Neural cell (in vitro differentiated cells): ENCODE measurements around the gene GRIP1. TPM values are rescaled to one million over a fixed set of nuclear protein-coding genes. Genes with fewer than 3 reads are reported as not detected.

Experiments used
- H2AFZ ChIP-seq: fragments of 200-600, 300-800 bp; sonication (generic), shearing (Covaris generic); 2 replicates; pipeline ENCODE4 v1.6.0; 2014; ENCODE audit warnings: low read depth, mild to moderate bottlenecking, antibody characterized with exemption, low read length, moderate library complexity
- H3F3A ChIP-seq: fragments of 200-600 bp; shearing (Covaris generic); 2 replicates; pipeline ENCODE4 v1.6.1; 2016; ENCODE audit warnings: mild to moderate bottlenecking, moderate library complexity, mixed read lengths, antibody characterized with exemption, low read length; ENCODE audit not compliant: insufficient read depth, poor library complexity, severe bottlenecking
- H3K27ac ChIP-seq: fragments of 200-600, 300-800 bp; sonication (generic), shearing (Covaris generic); 2 replicates; pipeline ENCODE4 v1.5.1; 2014; ENCODE audit warnings: mild to moderate bottlenecking, low read length, moderate library complexity
- H3K27me3 ChIP-seq: fragments of 300-800, 200-600 bp; sonication (generic), shearing (Covaris generic); 2 replicates; pipeline ENCODE4 v1.6.0; 2014; ENCODE audit warnings: mild to moderate bottlenecking, low read depth, low read length, moderate library complexity; ENCODE audit not compliant: insufficient read depth
- H3K36me3 ChIP-seq: fragments of 300-800, 200-600 bp; sonication (generic), shearing (Covaris generic); 2 replicates; pipeline ENCODE4 v1.5.1; 2014; ENCODE audit warnings: mild to moderate bottlenecking, antibody characterized with exemption, low read length, moderate library complexity; ENCODE audit not compliant: insufficient read depth
- H3K4me2 ChIP-seq: fragments of 300-800, 200-600 bp; sonication (generic), shearing (Covaris generic); 2 replicates; pipeline ENCODE4 v1.6.0; 2014; ENCODE audit warnings: mild to moderate bottlenecking, low read length
- H3K4me3 ChIP-seq: fragments of 300-800, 200-600 bp; sonication (generic), shearing (Covaris generic); 2 replicates; pipeline ENCODE4 v1.5.1; 2014; ENCODE audit warnings: mild to moderate bottlenecking, low read length, moderate library complexity
- H3K79me2 ChIP-seq: fragments of 200-600 bp; shearing (Covaris generic); replicated peaks from 2 replicates; pipeline ENCODE4 v1.6.0; 2014; ENCODE audit warnings: mild to moderate bottlenecking, low read length, moderate library complexity; ENCODE audit not compliant: insufficient read depth
- H3K9ac ChIP-seq: fragments of 300-800, 200-600 bp; sonication (generic), shearing (Covaris generic); 2 replicates; pipeline ENCODE4 v1.6.1; 2016; ENCODE audit warnings: mild to moderate bottlenecking, low read length, mixed read lengths
- H3K9me2 ChIP-seq: fragments of 200-600 bp; shearing (Covaris generic); 2 replicates; pipeline ENCODE4 v1.6.1; 2016; ENCODE audit warnings: mild to moderate bottlenecking, low read length, mixed read lengths; ENCODE audit not compliant: insufficient read depth
- H3K9me3 ChIP-seq: fragments of 200-600, 300-800 bp; sonication (generic), shearing (Covaris generic); 2 replicates; pipeline ENCODE4 v1.6.1; 2016; ENCODE audit warnings: mild to moderate bottlenecking, mixed run types, low read length, moderate library complexity, mixed read lengths
- H4K20me1 ChIP-seq: fragments of 200-600 bp; shearing (Covaris generic); 2 replicates; pipeline ENCODE4 v1.6.1; 2016; ENCODE audit warnings: mild to moderate bottlenecking, mixed run types; ENCODE audit not compliant: insufficient read depth
- CTCF ChIP-seq: fragments of 450-650 bp; IDR thresholded peaks from 2 replicates; pipeline ENCODE4 v1.5.1; 2014; ENCODE audit warnings: antibody characterized with exemption, mild to moderate bottlenecking, moderate library complexity; ENCODE audit not compliant: poor library complexity, severe bottlenecking
- EP300 ChIP-seq: fragments of 450-650 bp; conservative IDR thresholded peaks from 2 replicates; pipeline ENCODE4 v1.6.1; 2014; ENCODE audit warnings: antibody characterized with exemption, mild to moderate bottlenecking, moderate library complexity; ENCODE audit not compliant: poor library complexity, severe bottlenecking
- EZH2 ChIP-seq: fragments of 200-600, 300-800 bp; shearing (Covaris generic), sonication (generic); IDR thresholded peaks from 2 replicates; pipeline ENCODE4 v1.6.1; 2014; ENCODE audit warnings: antibody characterized with exemption, low read length, borderline replicate concordance, mild to moderate bottlenecking; ENCODE audit not compliant: insufficient read depth, poor library complexity, severe bottlenecking
- MXI1 ChIP-seq: fragments of 450-650 bp; conservative IDR thresholded peaks from 2 replicates; pipeline ENCODE4 v1.6.1; 2014; ENCODE audit warnings: antibody characterized with exemption, mild to moderate bottlenecking; ENCODE audit not compliant: poor library complexity, severe bottlenecking
- POLR2AphosphoS5 ChIP-seq: IDR thresholded peaks from 2 replicates; pipeline ENCODE4 v1.6.1; 2012
- RAD21 ChIP-seq: fragments of 450-650 bp; conservative IDR thresholded peaks from 2 replicates; pipeline ENCODE4 v1.6.1; 2014; ENCODE audit warnings: antibody characterized with exemption, mild to moderate bottlenecking, moderate library complexity
- REST ChIP-seq: IDR thresholded peaks from 2 replicates; pipeline ENCODE4 v1.6.1; 2012; ENCODE audit warnings: borderline replicate concordance
- SMC3 ChIP-seq: fragments of 450-650 bp; conservative IDR thresholded peaks from 2 replicates; pipeline ENCODE4 v1.6.1; 2014; ENCODE audit warnings: antibody characterized with exemption, mild to moderate bottlenecking, moderate library complexity; ENCODE audit not compliant: poor library complexity
- TAF1 ChIP-seq: IDR thresholded peaks from 2 replicates; pipeline ENCODE4 v1.6.1; 2012; ENCODE audit warnings: low read depth
- polyA plus RNA-seq: library from polyadenylated mRNA; depleted of rRNA; stranded (reverse); fragments of >200 nt; gene quantifications from 2 replicates; pipeline ENCODE4 v1.2.3, GENCODE V29; 2014

GRIP1 gene
- polyA plus RNA-seq, 1 donor from 2014 or later = 41.1 TPM

- H3K79me2 ChIP-seq = no peaks in the 10 kb centered on the region
Measured at GRCh38 chr12:66653796-66654195, 25.1 kb downstream of the GRIP1 start.

DNA sequence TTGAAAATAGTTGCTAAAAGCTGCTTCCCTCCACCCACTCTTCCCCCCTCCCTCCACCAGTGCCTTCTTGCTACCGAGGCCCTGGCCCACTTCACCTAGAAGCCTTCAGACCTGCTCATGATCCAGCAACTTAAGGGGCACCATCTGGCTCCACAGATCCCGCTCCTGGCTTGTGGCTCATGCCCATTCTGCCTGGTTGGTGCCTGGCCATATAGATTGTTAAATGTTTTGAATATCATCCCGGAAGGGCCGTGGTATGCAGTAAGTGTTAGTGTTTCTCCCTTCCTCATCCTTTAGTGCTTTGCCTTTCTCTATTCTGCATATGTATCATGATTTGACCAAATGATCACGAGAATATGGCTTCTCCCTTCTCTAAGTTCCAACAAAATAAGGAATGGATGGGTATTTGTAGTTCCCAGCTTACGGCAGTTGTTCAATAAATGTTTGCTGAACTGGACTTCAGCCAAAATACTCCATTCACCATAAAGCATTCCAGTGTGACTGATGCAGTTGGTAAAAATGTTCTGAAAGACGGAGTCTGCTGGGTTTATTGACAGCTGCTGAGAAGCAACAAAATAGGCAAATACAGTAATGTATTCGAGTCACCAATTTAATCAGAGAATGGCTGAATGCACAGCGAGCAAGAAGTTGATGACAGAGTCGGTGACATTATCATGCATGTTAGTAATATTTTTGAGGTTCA lies 30.7 kb downstream of the GRIP1 start:
- H3K4me2 ChIP-seq = no peak overlapping the region
- H3K27me3 ChIP-seq = no peaks in the 10 kb centered on the region
- H3F3A ChIP-seq = no peaks in the 10 kb centered on the region
- H2AFZ ChIP-seq = no peak overlapping the region
- H3K79me2 ChIP-seq = peaks cover 3% of the 10 kb centered on the region
- no peaks in the 10 kb centered on the region for H4K20me1 ChIP-seq
- no peaks in the 10 kb centered on the region for H3K9me2 ChIP-seq
- H3K9me3 ChIP-seq = no peaks in the 10 kb centered on the region
- H3K4me3 ChIP-seq = no peak overlapping the region
- no peaks in the 10 kb centered on the region for H3K36me3 ChIP-seq
- H3K27ac ChIP-seq = no peak overlapping the region
- H3K9ac ChIP-seq = no peak overlapping the region
- TF ChIP-seq POLR2AphosphoS5 (no peak), MXI1 (no peak), REST (no peak), RAD21 (no peak), EP300 (no peak)

More at GRCh38 chr12:66653796-66654195, 25.1 kb downstream of the GRIP1 start:
- no peak for TF ChIP-seq REST
- no peak for TF ChIP-seq EZH2
- TF ChIP-seq EP300 = no peak
- TF ChIP-seq RAD21 = no peak
- no peak for TF ChIP-seq MXI1
- TF ChIP-seq SMC3 = no peak
- no peak for TF ChIP-seq CTCF
- no peak for TF ChIP-seq POLR2AphosphoS5
- TF ChIP-seq TAF1 = no peak
- no peak overlapping the region for H3K4me2 ChIP-seq
- no peak overlapping the region for H2AFZ ChIP-seq
- no peak overlapping the region for H3K4me3 ChIP-seq
- no peak overlapping the region for H3K27ac ChIP-seq
- H3K9ac ChIP-seq = no peak overlapping the region
- no peaks in the 10 kb centered on the region for H3K9me2 ChIP-seq
- no peaks in the 10 kb centered on the region for H3K9me3 ChIP-seq
- H3K27me3 ChIP-seq = no peaks in the 10 kb centered on the region
- H3F3A ChIP-seq = no peaks in the 10 kb centered on the region
- no peaks in the 10 kb centered on the region for H4K20me1 ChIP-seq
- no peaks in the 10 kb centered on the region for H3K36me3 ChIP-seq
